HG03520 (cell line): Measurements from ENCODE around the gene KIF6.

Experiments used
- ATAC-seq: cut with Tn5 transposase; IDR thresholded peaks from one replicate; pipeline ENCODE4 v1.9.1; 2021; ENCODE audit warnings: mild to moderate bottlenecking, moderate library complexity; ENCODE audit not compliant: unreplicated experiment

KIF6 gene, protein sequence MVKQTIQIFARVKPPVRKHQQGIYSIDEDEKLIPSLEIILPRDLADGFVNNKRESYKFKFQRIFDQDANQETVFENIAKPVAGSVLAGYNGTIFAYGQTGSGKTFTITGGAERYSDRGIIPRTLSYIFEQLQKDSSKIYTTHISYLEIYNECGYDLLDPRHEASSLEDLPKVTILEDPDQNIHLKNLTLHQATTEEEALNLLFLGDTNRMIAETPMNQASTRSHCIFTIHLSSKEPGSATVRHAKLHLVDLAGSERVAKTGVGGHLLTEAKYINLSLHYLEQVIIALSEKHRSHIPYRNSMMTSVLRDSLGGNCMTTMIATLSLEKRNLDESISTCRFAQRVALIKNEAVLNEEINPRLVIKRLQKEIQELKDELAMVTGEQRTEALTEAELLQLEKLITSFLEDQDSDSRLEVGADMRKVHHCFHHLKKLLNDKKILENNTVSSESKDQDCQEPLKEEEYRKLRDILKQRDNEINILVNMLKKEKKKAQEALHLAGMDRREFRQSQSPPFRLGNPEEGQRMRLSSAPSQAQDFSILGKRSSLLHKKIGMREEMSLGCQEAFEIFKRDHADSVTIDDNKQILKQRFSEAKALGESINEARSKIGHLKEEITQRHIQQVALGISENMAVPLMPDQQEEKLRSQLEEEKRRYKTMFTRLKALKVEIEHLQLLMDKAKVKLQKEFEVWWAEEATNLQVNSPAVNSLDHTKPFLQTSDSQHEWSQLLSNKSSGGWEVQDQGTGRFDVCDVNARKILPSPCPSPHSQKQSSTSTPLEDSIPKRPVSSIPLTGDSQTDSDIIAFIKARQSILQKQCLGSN

DNA sequence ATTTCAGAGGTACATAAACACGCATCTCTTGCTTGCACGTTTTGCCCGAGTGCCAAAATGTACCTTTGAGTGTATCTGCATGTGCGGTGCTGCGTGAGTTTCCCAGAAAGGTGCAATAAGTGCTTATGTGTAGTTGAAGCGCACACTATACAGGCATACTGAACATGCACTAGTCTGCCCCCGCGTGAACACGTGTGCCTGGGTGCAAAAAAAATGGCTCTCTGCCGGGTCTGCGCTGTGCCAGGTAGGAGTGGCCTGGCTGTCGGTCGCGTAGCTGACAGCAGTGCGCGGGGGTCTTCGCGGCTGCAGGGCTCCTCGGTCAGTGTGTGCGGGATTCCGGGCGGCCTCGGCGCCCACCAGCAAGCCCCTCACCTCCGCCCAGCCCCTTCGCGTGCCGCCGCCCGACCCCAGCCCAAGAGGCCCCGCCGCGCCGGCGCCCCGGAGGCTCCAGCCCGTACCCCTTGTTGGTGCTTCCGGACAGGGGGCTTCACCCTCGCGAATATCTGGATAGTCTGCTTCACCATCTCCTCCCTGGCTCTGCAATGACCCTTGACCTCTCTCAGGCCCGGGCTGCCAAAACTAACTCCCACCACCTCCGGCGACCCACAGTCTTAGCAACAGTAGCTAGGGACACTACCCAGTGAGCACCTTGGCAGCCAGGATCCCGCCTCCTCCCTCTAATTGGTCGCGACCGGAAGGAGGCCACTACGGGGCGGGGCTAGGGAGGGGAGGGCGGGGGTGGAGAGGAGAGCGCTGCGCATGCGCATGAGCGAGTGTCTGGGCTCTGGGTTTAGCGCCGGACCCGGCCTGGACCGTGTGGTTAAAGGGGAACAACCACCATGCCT, at the start of gene KIF6:
TSS of gene KIF6 (minus strand) at position 622 of the 845 bp plus-strand sequence. CDS start at position 524, 98 bp downstream.
- peak; percentile 99 for ATAC-seq

DNA sequence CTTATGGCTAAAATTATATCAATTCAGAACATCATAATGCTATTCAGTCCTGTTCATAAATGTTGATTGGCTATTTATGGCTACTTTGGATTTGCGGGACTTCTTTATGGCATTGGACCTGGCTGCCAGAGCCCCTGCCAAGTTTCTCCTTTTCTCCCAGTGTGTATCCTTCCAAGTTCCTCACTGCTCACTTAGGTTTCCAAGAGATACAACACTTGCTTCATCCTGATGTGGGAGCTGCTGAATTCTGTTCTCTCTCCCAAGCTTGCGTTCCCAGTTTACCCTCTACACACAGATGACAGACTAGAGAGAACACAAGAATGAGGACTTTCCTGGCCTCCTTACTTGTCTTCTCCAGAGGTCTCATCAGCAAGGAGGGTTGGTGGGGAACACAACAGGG, 48.6 kb upstream of the KIF6 start:
- no peak for ATAC-seq

DNA sequence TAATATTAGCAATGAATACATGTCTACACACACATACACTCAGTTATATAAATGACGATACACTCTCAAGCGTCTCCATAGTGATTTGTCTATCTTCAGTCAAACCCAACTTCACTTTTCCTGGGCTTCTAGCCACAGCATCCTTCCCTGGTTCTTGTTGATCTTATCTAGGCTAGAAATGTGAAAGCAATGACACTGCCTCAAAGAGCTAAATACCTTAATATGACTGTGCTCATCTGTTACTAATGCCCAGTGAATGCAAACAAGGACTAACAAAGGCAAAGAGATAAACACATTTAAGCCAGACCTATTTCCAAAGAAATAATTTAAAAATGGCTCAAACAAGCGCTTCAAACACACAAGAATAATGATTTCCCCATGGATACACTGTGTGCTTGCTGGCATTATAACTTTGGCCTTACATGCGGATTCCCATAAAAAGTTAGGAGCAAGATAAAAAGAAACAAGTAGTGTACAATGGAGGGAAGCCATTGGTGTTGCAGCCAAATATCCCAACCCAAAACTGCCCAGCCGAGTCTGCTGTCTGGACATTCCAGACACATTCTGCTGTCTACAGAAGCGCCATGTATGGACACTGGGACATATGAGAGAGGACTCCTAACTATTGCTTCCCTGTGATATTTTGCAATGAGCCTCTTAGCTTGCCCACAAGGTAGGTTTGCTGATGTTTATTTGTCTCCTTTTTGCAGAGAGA, 47.5 kb upstream of the KIF6 start:
- no peak for ATAC-seq

DNA sequence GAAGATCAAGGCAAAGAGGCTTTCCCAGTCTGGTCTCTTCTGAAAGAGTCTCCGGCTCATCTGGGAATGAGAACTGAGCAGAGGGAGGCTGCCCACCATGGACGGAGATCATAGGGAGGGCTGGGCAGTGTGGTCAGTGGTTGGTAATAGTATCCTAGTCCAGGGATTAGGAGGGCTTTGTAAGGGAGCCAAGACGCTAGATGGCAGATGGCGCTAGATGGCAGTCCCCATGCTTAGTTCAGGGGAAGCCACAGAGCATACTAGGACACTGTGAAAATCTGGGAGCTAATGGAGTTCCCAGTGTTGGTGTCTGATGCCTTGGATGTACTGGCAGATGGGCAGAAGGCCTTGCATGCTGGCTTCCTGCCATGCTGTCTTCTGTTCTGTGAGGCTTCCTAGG, 45.2 kb upstream of the KIF6 start:
- no peak for ATAC-seq

DNA sequence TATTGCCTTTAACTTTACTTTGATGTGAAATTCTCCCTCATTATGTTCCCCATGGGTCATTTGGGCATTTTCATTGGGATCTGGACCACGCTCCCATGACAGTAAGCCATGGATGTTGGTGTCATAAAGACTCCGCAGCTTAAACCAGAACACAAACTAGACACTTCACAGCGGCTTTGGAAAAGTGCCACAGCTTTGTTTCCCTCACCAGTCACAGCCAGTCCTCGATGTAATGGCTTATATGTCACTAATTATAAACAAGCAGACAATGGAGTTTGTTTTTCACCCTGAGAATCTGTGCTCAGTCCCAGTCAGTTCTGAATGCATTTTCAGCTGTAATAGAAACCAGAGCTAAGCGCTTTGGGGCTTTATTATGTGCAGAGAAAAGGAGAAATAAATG, 43.8 kb upstream of the KIF6 start:
- ATAC-seq = no peak

DNA sequence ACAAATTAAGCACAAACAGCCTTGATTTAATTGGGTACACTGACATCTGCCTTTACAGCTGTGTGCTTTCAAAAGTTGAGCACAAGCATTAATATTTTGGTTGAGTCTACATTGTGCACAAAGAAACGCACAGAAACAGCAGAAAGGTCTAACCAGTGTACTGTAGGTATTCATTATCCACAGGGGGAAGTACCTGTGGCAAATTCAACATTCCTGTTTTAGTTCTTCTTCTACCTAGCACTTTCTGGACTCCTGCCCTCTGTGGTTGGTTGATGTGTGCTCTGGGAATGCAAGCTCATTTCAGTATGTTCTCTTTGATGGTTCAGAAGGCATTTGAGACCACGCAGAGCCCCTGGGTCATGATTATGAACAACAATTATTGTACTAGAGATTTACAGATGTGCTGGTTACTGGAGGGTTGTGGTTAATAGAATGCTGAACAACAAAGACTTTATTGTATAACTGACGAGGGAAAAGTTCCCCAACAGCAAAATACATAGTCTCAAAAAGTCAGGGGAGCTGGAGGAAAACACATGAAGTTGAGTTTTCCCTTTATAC, 40.4 kb upstream of the KIF6 start:
- ATAC-seq = no peak

DNA sequence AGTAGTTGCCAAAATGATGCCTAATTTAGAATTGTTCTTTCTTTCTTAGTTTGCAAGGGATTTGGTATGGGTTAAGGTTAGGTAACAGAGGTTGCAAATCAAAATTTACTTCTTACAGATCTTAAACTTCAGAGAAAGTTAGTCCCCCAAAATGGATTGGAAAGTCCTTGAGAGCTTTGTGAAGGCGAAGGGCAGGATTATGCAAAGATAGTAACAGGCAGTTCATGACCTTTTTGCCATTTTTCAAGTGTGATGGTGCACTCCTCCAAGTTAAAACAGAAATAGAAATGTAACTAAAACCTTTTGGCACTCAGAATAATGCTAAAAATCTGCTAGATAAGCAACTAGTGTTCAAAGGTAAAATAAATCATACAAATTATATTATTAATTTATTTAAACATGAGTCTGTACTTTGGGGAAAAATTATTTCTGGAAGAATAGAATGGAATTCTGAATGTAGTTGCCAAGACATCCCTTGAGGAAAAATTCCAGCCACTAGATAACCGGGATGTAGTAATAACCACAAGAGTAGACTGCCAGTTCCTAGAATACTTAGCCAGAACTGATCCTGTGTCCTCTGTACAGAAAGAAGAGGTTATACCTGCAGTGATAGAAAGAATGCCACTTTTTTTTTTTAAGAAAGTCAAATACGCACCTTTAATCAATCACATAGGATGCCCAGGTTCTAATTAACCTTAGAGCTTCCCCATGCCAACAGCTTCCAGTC, 35.2 kb upstream of the KIF6 start:
- ATAC-seq = no peak

DNA sequence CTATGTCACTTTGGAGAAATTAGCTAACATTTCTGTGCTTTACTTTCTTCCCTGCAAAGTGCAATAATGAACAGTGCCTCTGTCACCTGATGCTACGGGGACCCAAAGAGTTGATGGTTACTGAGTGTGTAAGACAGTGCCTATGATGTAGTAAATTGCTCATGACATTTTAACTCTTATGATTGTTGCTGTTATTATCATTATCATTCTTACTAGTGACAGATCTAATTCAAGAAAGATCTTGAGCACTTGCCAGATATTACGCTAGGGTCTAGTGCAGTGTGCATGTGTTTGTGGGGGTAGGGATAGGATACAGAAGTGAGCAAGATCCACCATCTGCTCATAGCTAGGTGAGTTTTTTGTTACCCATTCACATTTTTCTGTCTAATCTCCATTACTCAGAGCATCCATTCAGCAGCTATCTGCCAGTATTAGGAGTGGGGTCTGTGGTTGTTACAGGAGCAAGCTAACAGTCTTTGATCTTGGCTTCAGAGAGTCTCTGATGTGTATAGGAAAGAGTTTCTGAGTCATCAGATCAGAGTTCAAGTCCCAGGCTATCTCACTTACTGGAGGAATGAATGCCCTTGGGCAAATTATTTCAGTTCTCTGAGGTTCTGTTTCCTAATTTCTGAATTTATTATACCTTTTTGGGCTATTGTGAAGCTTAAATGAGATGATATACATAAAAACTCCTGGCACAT, 33.8 kb upstream of the KIF6 start:
- ATAC-seq = no peak

DNA sequence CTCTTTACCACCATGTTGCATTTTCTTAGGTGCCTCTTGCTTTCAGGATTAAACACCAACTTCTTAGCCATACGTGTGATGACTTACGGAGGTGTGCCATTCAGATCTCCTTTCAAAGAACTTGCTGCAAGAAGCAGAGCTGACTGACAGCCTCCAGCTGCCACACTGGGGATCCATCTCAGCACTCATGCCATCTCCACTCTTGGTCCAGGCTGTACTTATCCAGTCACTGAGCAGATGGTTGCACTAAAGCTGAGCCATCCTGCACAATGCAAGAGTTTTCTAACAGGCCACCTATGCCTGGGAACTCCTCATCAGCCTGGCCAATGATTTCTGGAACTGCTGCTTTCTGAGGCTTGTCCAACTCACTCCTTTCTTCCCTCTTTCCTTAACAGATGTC, 31.4 kb upstream of the KIF6 start:
- no peak for ATAC-seq

DNA sequence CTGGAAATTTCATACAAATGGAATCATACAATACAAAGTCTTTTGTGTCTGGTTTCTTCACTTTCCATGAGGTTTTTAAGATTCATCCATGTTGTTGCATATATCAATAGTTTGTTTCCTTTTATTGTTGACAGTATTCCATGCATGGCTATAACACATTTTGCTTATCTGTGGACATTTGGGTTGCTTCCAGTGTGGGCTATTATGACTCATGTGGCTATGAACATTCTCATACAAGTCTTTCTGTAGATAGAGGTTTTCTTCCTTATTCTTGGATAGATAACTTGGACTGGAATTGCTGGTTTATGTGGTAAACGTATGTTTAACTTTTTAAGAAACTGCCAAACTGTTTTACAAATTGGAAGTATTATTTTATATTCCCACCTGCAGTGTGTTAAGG, 30.0 kb upstream of the KIF6 start:
- no peak for ATAC-seq

DNA sequence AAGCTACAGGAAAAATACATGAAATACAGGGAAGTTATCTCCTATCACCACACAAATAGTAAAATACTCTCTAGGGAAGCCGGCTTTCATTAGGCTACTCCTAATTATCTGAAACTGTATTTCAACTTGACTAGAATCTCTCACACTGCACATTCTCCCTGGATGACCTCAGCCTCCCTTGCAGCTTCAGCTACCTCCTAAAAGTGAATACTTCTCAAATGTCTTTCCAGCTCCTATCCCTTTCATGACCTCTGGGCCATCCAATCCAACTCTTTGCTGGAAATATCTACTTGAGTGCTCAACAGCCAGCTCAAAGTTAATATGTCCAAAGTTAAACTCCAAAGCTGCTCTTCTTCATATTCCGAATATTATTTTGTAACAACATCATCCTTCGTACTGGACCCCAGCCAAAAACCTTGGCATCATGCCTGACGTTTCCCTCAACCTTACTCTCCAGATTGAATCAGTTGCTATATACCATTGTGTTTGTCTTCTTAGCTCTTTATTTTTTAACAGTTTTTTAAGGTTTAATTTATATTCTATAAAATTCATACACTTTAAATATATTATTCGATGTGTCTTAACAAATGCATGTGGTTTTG, 29.4 kb upstream of the KIF6 start:
- ATAC-seq = no peak

DNA sequence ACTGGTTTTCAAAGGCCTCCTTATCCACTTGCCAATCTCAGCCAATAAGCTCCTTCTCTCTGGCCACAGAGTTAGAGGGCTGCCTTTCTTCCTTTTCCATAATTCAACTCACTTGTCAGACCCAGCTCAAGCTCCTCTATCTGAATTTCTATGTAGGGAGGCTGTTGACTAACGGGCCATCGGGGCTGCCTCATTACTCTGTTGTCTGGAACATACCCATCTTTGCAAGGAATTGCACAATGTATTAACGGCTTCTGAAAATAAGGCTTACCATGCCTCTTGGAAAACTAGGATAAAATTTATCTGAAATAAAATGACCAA, 28.5 kb upstream of the KIF6 start:
- no peak for ATAC-seq

DNA sequence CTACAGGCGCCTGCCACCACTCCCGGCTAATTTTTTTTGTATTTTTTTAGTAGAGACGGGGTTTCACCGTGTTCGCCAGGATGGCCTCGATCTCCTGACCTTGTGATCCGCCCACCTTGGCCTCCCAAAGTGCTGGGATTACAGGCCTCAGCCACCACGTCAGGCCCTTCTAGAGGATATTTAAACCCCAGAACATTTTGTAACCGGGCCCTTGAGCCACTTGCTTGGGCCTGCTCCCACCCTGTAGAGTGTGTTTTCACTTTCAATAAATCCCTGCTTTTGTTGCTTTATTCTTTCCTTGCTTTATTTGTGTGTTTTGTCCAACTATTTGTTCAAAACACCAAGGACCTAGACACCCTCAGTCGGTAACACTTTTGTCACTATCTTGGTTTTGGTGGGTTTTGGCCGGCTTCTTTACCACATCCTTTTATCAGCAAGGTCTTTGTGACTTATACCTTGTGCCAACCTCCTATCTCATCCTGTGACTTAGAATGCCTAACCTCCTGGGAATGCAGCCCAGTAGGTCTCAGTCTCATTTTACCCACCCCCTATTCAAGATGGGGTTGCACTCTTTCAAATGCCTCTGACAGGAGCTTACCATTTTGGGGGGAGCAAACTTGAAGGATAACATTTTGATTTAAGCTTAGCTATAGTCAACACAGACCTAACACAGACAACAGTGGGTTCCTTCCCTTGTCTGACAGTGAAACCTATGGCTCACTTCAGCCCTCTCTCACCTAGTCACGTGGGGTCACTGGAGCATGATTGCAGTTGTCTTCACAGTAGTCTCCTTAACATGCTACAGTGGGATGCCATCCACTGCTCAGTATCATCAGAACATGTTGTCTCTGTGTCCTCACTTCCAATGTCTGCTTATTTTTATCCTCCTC, 27.9 kb upstream of the KIF6 start:
- ATAC-seq = no peak

DNA sequence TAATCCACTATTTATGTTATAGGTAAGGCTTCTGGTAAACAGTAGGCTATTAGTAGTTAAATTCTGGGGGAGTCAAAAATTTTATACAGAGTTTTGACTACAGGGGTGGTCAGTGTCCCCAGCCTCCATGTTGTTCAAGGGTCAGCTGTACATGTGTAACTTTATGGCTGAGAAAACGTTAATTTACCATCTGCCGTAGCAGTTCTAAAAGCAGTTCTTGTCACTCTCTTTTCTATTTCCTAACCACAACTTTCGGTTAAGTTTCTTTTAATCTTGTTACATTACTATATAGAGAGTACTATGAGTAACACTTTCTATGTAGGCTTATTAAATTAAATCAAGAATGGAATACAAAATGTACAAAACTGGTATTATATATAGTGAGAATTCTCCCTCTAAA, 21.6 kb upstream of the KIF6 start:
- no peak for ATAC-seq

DNA sequence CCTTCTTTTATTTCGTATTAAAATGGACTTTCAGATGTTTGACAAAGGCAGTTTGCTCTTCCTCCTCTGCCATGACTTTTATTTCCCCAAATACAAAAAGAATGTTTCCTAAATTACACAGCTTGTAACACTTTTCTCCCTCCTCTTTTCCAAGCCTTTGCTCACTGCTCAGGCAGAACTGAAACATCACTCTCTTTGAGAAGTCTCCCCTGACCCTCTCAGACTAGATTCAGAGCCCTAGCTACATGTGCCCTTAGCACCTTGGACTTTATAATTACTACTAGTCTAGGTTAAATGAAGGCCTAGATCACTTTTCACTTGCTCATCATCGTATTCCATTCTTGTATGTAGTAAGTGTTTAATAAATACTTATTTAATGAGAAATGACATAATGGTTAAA, 8.5 kb upstream of the KIF6 start:
- ATAC-seq = no peak

DNA sequence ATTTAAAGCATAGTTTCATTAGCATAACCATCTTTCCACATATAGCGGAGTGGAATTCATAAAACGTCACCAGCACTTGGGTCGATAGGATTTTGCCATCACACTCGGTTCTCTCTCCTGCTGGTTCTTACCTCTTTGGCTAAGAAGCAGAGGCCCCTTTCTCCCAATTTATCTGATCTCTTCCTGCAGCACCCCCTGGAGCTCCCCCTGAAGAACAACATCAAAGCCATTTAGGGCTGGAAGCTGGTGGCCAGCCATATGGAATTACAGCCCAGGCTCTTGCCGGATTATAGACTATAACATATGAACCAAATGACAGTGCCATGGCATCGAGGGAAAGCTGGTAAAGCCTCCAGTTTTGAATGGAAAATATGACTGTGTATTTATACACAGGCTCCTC, 6.4 kb upstream of the KIF6 start:
- ATAC-seq = no peak

DNA sequence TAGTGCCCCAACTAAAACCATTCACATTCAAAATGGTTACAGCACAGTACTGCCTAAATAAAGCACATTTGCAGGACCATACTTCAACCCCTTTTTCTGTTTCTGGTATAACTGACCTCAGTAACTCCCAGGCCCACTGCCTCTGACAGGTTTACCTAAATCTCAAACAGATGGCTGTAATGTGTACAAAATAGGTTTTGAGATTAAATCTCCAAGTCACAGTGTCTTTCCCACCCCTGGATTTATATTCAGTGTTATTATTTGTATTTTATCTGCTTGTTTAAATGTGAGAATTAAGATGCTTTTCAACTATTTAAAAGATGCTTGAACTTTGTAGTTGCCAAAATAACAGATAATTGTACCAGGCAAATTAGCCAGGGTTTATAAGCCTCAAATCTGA, 4.7 kb upstream of the KIF6 start:
- ATAC-seq = no peak

DNA sequence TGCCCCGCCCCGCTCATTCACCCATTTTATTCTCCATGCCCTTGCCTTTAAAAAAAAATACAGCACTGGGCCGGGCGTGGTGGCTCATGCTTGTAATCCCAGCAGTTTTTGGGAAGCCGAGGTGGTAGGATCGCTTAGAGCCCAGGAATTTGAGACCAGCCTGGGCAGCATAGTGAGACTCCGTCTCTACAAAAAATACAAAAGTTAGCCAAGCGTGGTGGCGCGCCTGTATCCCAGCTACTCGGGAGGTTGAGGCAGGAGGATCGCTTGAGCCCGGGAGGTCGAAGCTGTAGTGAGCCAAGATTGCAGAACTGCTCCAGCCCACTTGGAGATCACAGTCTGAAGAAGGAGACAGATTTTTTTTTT, 407 bp upstream of the KIF6 start:
- no peak for ATAC-seq
